Neural cell (in vitro differentiated cells): ENCODE data around the gene BST2.

Experiments
- EZH2 ChIP-seq: fragments of 200-600, 300-800 bp; shearing (Covaris generic), sonication (generic); IDR thresholded peaks from 2 replicates; pipeline ENCODE4 v1.6.1; 2014; ENCODE audit warnings: antibody characterized with exemption, low read length, borderline replicate concordance, mild to moderate bottlenecking; ENCODE audit not compliant: insufficient read depth, poor library complexity, severe bottlenecking
- POLR2AphosphoS5 ChIP-seq: IDR thresholded peaks from 2 replicates; pipeline ENCODE4 v1.6.1; 2012
- RAD21 ChIP-seq: fragments of 450-650 bp; conservative IDR thresholded peaks from 2 replicates; pipeline ENCODE4 v1.6.1; 2014; ENCODE audit warnings: antibody characterized with exemption, mild to moderate bottlenecking, moderate library complexity
- SMC3 ChIP-seq: fragments of 450-650 bp; conservative IDR thresholded peaks from 2 replicates; pipeline ENCODE4 v1.6.1; 2014; ENCODE audit warnings: antibody characterized with exemption, mild to moderate bottlenecking, moderate library complexity; ENCODE audit not compliant: poor library complexity
- TAF1 ChIP-seq: IDR thresholded peaks from 2 replicates; pipeline ENCODE4 v1.6.1; 2012; ENCODE audit warnings: low read depth
- TF ChIP-seq, protein P1 (sequence below): fragments of 450-650 bp; IDR thresholded peaks from 2 replicates; pipeline ENCODE4 v1.5.1; 2014; ENCODE audit warnings: antibody characterized with exemption, mild to moderate bottlenecking, moderate library complexity; ENCODE audit not compliant: poor library complexity, severe bottlenecking
- TF ChIP-seq, protein P2 (sequence below): IDR thresholded peaks from 2 replicates; pipeline ENCODE4 v1.6.1; 2012; ENCODE audit warnings: borderline replicate concordance

DNA sequence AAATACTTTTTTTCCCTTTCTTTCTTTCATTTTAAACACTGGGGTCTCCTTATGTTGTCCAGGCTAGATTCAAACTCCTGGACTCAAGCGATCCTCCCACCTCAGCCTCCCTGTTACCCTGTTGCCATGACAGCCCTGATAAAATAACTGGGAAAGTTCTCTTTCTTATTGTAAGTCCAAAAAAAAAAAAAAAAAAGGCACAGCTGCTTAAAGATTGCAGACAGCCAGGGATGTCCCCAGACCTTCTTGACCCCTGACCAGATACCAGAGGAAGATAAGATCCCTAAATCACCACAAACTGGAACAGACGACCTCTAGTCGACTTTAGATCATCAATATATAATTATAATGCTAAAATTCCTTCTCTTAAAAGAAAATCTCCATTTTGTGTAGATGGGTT lies 13.3 kb upstream of the BST2 start:
- TF ChIP-seq, protein P1, sequence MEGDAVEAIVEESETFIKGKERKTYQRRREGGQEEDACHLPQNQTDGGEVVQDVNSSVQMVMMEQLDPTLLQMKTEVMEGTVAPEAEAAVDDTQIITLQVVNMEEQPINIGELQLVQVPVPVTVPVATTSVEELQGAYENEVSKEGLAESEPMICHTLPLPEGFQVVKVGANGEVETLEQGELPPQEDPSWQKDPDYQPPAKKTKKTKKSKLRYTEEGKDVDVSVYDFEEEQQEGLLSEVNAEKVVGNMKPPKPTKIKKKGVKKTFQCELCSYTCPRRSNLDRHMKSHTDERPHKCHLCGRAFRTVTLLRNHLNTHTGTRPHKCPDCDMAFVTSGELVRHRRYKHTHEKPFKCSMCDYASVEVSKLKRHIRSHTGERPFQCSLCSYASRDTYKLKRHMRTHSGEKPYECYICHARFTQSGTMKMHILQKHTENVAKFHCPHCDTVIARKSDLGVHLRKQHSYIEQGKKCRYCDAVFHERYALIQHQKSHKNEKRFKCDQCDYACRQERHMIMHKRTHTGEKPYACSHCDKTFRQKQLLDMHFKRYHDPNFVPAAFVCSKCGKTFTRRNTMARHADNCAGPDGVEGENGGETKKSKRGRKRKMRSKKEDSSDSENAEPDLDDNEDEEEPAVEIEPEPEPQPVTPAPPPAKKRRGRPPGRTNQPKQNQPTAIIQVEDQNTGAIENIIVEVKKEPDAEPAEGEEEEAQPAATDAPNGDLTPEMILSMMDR, result no peak
- TF ChIP-seq, protein P2, sequence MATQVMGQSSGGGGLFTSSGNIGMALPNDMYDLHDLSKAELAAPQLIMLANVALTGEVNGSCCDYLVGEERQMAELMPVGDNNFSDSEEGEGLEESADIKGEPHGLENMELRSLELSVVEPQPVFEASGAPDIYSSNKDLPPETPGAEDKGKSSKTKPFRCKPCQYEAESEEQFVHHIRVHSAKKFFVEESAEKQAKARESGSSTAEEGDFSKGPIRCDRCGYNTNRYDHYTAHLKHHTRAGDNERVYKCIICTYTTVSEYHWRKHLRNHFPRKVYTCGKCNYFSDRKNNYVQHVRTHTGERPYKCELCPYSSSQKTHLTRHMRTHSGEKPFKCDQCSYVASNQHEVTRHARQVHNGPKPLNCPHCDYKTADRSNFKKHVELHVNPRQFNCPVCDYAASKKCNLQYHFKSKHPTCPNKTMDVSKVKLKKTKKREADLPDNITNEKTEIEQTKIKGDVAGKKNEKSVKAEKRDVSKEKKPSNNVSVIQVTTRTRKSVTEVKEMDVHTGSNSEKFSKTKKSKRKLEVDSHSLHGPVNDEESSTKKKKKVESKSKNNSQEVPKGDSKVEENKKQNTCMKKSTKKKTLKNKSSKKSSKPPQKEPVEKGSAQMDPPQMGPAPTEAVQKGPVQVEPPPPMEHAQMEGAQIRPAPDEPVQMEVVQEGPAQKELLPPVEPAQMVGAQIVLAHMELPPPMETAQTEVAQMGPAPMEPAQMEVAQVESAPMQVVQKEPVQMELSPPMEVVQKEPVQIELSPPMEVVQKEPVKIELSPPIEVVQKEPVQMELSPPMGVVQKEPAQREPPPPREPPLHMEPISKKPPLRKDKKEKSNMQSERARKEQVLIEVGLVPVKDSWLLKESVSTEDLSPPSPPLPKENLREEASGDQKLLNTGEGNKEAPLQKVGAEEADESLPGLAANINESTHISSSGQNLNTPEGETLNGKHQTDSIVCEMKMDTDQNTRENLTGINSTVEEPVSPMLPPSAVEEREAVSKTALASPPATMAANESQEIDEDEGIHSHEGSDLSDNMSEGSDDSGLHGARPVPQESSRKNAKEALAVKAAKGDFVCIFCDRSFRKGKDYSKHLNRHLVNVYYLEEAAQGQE, result no peak
- no peak for TF ChIP-seq SMC3
- TF ChIP-seq RAD21, result no peak
- TF ChIP-seq POLR2AphosphoS5, result no peak
- no peak for TF ChIP-seq TAF1
- TF ChIP-seq EZH2, result no peak
